OCI-LY7 (cell line): ENCODE measurements around the gene LENG1. TPM values are rescaled to one million over a fixed set of nuclear protein-coding genes. Genes with fewer than 3 reads are reported as not detected.

Experiments
- BruUV-seq: library from RNA; stranded (reverse); fragments of 400-500 nt; replicated peaks from 2 replicates; lab custom pipeline; 2021; lab: Mats Ljungman, UMichigan
- CTCF ChIA-PET: fragments of 300-600 bp; sonication (Branson Sonifier 250); formaldehyde crosslinking; loops from one replicate; lab custom pipeline; 2022; ENCODE audit warnings: antibody characterized with exemption; ENCODE audit not compliant: unreplicated experiment; lab: Charles Lee
- POLR2A ChIA-PET: fragments of 300-600 bp; sonication (Branson Sonifier 250); formaldehyde crosslinking; loops from one replicate; lab custom pipeline; 2022; ENCODE audit warnings: antibody characterized with exemption; lab: Charles Lee
- DNase-seq: peaks from one replicate; pipeline ENCODE4 v3.0.0-alpha.2; 2015; ENCODE audit warnings: low spot score
- H2AFZ ChIP-seq: fragments of 200-600 bp; sonication (generic), shearing (Covaris generic); 2 replicates; pipeline ENCODE4 v1.6.1; 2014; ENCODE audit warnings: mild to moderate bottlenecking, antibody characterized with exemption, low read length, moderate library complexity
- H3K27ac ChIP-seq: fragments of 200-600 bp; sonication (generic); 2 replicates; pipeline ENCODE4 v1.5.1; 2014; ENCODE audit warnings: mixed run types, low read depth, mild to moderate bottlenecking, moderate library complexity, low read length, inconsistent platforms; ENCODE audit not compliant: poor library complexity, severe bottlenecking
- H3K36me3 ChIP-seq: fragments of 200-600 bp; sonication (generic); 2 replicates; pipeline ENCODE4 v1.6.1; 2014; ENCODE audit warnings: mild to moderate bottlenecking, antibody characterized with exemption, low read length, moderate library complexity, mixed read lengths; ENCODE audit not compliant: insufficient read depth
- H3K4me1 ChIP-seq: fragments of 200-600 bp; sonication (generic); 2 replicates; pipeline ENCODE4 v1.5.1; 2014; ENCODE audit warnings: mild to moderate bottlenecking, low read length; ENCODE audit not compliant: insufficient read depth, poor library complexity, severe bottlenecking
- H3K4me2 ChIP-seq: fragments of 200-600 bp; sonication (generic); 2 replicates; pipeline ENCODE4 v1.6.1; 2014; ENCODE audit warnings: mild to moderate bottlenecking, low read length
- H3K4me3 ChIP-seq: fragments of 200-600 bp; sonication (generic); 2 replicates; pipeline ENCODE4 v1.5.1; 2014; ENCODE audit warnings: mild to moderate bottlenecking, low read depth, low read length; ENCODE audit not compliant: poor library complexity, severe bottlenecking
- H3K79me2 ChIP-seq: fragments of 200-600 bp; sonication (generic); 2 replicates; pipeline ENCODE4 v1.6.1; 2016; ENCODE audit warnings: low read depth, mild to moderate bottlenecking, low read length, moderate library complexity, mixed read lengths; ENCODE audit not compliant: insufficient read depth
- H3K9me2 ChIP-seq: fragments of 200-600 bp; sonication (generic); 2 replicates; pipeline ENCODE4 v1.6.1; 2016; ENCODE audit warnings: mild to moderate bottlenecking, low read length, mixed read lengths; ENCODE audit not compliant: insufficient read depth
- H3K9me3 ChIP-seq: fragments of 200-600 bp; sonication (generic); 2 replicates; pipeline ENCODE4 v1.6.1; 2014; ENCODE audit warnings: mild to moderate bottlenecking, mixed run types, low read length, mixed read lengths
- H4K20me1 ChIP-seq: fragments of 200-600 bp; sonication (generic); 2 replicates; pipeline ENCODE4 v1.6.1; 2014; ENCODE audit warnings: mild to moderate bottlenecking, antibody characterized with exemption, low read length, moderate library complexity, mixed read lengths; ENCODE audit not compliant: insufficient read depth
- EZH2phosphoT487 ChIP-seq: fragments of 200-600 bp; sonication (generic); IDR thresholded peaks from 2 replicates; pipeline ENCODE4 v1.6.1; 2018; ENCODE audit warnings: low read depth, borderline replicate concordance, mild to moderate bottlenecking, mixed run types, antibody characterized with exemption, low read length, moderate library complexity, mixed read lengths
- intact Hi-C: fragments of 100-400 bp; cut with micrococcal nuclease; formaldehyde crosslinking; loops from one replicate; pipeline ENCODE4 v1.10.0; 2022; ENCODE audit not compliant: unreplicated experiment
- total RNA-seq, 2 experiments: library from RNA; depleted of rRNA in 1 of 2; stranded (reverse); fragments of >200 nt in 1 of 2; shearing (Covaris generic) in 1 of 2; gene quantifications; 2 replicates each; pipeline ENCODE4 v1.2.3, GENCODE V29; 2014 to 2022
- TF ChIP-seq, protein P1 (sequence below): fragments of 200-600 bp; sonication (generic); conservative IDR thresholded peaks from 2 replicates; pipeline ENCODE4 v1.5.1; 2014; ENCODE audit warnings: mild to moderate bottlenecking, antibody characterized with exemption, low read length, moderate library complexity, mixed read lengths

The LENG1 gene
- total RNA-seq, 2 experiments from 2014 or later = 4.7 to 8.0 TPM

GRCh38 chr19:54149021-54149812, 10.3 kb downstream of the LENG1 start:
- Histone ChIP-seq H3K4me2 (no peak overlapping the region), H3K79me2 (no peaks in the 10 kb centered on the region), H3K4me3 (no peak overlapping the region), H2AFZ (no peak overlapping the region), H3K36me3 (peaks cover 96% of the 10 kb centered on the region), H3K9me2 (no peaks in the 10 kb centered on the region), H3K9me3 (no peaks in the 10 kb centered on the region), H4K20me1 (no peaks in the 10 kb centered on the region), H3K4me1 (peaks cover under 1% of the 10 kb centered on the region), H3K27ac (no peak overlapping the region)
- DNase-seq = no peak
- TF ChIP-seq, protein P1, sequence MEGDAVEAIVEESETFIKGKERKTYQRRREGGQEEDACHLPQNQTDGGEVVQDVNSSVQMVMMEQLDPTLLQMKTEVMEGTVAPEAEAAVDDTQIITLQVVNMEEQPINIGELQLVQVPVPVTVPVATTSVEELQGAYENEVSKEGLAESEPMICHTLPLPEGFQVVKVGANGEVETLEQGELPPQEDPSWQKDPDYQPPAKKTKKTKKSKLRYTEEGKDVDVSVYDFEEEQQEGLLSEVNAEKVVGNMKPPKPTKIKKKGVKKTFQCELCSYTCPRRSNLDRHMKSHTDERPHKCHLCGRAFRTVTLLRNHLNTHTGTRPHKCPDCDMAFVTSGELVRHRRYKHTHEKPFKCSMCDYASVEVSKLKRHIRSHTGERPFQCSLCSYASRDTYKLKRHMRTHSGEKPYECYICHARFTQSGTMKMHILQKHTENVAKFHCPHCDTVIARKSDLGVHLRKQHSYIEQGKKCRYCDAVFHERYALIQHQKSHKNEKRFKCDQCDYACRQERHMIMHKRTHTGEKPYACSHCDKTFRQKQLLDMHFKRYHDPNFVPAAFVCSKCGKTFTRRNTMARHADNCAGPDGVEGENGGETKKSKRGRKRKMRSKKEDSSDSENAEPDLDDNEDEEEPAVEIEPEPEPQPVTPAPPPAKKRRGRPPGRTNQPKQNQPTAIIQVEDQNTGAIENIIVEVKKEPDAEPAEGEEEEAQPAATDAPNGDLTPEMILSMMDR = no peak
- TF ChIP-seq EZH2phosphoT487 = no peak
- POLR2A ChIA-PET = no interaction called here
- intact Hi-C loops = no loop called here
- CTCF ChIA-PET = no interaction called here
- BruUV-seq = no TSS peak

DNA sequence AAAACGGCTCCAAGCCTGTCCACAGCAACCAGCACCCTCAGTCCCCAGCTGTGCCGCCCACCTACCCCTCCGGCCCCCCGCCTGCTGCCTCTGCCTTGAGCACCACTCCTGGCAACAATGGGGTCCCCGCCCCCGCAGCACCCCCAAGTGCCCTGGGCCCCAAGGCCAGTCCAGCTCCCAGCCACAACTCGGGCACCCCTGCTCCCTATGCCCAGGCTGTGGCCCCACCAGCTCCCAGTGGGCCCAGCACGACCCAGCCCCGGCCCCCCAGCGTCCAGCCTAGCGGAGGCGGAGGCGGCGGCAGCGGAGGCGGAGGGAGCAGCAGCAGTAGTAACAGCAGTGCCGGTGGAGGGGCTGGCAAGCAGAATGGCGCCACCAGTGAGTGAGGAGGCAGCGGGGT, 11.4 kb downstream of the LENG1 start:
- intact Hi-C loops = no loop called here
- Histone ChIP-seq H4K20me1 (no peaks in the 10 kb centered on the region), H3K27ac (no peak overlapping the region), H3K36me3 (peaks cover 96% of the 10 kb centered on the region), H3K4me2 (no peak overlapping the region), H3K9me3 (no peaks in the 10 kb centered on the region), H2AFZ (no peak overlapping the region), H3K9me2 (no peaks in the 10 kb centered on the region), H3K4me1 (no peaks in the 10 kb centered on the region), H3K4me3 (no peak overlapping the region), H3K79me2 (no peaks in the 10 kb centered on the region)
- no peak for DNase-seq
- POLR2A ChIA-PET = no interaction called here
- CTCF ChIA-PET = no interaction called here
- no peak for TF ChIP-seq EZH2phosphoT487
- TF ChIP-seq, protein P1 = no peak
- no TSS peak for BruUV-seq

- Histone ChIP-seq H3K4me1 (no peaks in the 10 kb centered on the region), H3K36me3 (peaks cover 96% of the 10 kb centered on the region), H3K9me2 (no peaks in the 10 kb centered on the region), H3K4me2 (no peak overlapping the region), H3K9me3 (no peaks in the 10 kb centered on the region), H3K79me2 (no peaks in the 10 kb centered on the region), H4K20me1 (no peaks in the 10 kb centered on the region), H2AFZ (no peak overlapping the region), H3K27ac (no peak overlapping the region), H3K4me3 (no peak overlapping the region)
- POLR2A ChIA-PET = no interaction called here
- no peak for DNase-seq
- no TSS peak for BruUV-seq
- intact Hi-C loops = no loop called here
- CTCF ChIA-PET = no interaction called here
- TF ChIP-seq, protein P1 = no peak
- TF ChIP-seq EZH2phosphoT487 = no peak
These were observed 11.8 kb downstream of the LENG1 start for GRCh38 chr19:54147676-54148075.
